HG03520 (cell line): Measurements from ENCODE around the gene KIF4B.
"Not testable (repeated sequence)": the region's sequence is repeated elsewhere in the genome, so short reads cannot be mapped to it uniquely, and the experiment has no call there.

ENCODE experiments used
- ATAC-seq: cut with Tn5 transposase; IDR thresholded peaks from one replicate; pipeline ENCODE4 v1.9.1; 2021; ENCODE audit warnings: mild to moderate bottlenecking, moderate library complexity; ENCODE audit not compliant: unreplicated experiment

The KIF4B gene

DNA sequence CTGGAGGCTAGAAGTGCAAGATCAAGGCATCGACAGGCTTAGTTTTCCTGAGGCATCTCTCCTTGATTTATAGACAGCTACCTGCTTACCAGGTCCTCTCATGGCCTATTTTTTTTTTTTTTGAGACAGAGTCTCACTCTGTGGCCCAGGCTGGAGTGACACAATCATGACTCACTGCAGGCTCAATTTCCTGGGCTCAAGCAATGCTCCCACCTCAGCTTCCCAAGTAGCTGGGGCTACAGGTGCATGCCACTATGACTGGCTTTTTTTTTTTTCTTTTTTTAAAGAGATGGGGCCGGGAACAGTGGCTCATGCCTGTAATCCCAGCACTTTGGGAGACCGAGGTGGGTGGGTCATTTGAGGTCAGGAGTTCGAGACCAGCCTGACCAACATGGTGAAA lies 10.8 kb upstream of the KIF4B start:
- ATAC-seq: not testable (repeated sequence)

DNA sequence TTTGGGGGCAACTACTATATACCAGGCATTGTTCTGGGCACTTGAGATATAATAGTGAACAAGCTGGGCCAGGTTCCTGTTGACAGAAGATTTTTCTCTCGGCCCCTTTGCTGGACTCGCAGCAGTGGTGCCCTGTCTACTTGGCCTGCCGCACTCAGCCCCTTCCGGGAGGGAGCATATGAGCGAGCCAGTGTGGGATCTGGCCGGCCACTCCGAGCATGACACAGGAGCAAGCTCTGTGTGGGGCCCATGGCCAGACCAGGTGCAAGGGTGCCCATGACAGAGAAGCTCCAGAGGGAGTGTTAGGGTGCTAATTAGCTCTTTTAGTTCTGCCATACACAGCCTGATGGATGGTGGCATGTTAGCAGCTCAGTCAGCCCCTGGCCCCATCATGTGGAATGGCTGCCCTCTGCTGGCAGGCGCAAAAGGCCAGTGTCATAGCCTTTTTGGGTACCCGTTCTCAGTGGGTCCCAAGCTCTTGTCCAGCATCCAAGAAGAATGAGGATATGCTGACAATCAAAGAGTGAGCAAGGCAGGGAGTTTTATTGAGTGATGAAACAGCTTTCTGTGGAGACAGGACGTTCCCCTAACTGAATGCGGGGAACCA lies 9.3 kb upstream of the KIF4B start:
- no peak for ATAC-seq

DNA sequence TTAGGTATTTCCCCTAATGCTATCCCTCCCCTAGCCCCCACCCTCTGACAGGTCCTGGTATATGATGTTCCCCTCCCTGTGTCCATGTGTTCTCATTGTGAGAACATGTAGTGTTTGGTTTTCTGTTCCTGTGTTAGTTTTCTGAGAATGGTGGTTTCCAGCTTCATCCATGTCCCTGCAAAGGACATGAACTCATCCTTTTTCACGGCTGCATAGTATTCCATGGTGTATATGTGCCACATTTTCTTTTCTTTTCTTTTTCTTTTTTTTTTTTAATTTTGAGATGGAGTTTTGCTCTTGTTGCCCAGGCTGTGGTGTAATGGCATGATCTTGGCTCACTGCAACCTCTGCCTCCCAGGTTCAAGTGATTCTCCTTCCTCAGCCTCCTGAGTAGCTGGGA lies 7.3 kb upstream of the KIF4B start:
- not testable (repeated sequence) for ATAC-seq

DNA sequence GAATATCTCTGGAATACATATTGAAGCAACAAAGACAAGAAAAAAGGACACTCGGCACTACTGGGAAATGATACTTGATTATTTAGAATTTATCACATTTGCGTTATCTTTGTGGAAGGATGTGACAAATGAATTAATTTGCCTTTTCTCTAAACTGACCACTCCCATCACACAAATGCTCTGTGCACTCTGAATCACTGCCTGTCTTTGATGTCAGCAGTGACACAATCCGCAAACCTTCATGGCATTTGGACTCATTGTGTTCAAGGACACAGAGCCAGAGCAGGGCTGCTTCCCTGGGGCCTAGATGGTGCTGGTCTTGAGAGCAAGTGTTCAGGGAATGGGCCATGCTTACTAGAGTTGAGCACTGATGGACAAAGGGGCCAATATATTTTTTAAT lies 4.9 kb upstream of the KIF4B start:
- no peak for ATAC-seq

DNA sequence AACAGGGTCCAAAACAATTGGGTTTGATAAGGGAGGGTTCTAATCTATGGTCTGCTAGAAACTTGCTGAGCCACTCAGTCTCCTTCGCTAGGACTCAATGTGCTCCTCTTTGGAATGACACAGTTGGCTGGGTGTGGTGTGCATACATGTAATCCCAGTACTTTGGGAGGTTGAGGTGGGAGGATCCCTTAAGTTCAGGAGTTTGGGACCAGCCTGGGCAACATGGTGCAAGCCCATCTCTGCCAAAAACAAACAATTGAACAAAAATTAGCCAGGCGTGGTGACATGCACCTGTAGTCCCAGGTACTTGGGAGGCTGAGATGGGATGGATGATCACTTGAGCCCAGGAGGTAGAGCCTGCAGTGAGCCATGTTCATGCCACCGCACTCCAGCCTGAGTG lies 2.7 kb upstream of the KIF4B start:
- ATAC-seq: no peak

DNA sequence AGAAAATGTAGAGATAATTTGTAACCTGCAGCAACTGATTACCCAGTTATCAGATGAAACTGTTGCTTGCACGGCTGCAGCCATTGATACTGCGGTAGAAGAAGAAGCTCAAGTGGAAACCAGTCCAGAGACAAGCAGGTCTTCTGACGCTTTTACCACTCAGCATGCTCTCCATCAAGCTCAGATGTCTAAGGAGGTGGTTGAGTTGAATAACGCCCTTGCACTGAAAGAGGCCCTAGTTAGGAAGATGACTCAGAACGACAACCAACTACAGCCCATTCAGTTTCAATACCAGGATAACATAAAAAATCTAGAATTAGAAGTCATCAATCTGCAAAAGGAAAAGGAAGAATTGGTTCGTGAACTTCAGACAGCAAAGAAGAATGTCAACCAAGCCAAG lies 1.7 kb downstream of the KIF4B start:
- ATAC-seq: no peak

DNA sequence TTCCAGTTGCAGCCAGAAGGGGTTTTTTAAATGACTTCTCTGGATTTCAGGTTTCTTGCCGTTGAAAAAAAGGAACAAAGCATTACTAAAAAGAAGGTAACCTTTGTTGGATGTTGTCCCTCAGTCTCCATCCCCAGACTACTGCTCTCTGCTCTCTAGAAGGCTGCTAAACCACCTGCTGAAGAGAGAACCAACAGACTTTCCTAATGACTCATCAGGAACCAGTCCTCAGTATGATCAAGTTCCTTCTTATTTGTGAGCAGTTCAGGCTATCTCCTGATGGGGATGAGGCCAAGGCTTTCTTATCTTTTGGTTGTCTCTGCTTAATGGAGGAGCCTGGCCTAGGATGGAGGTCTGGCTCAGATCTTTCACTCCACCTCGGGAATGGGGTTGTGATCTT lies 4.1 kb downstream of the KIF4B start:
- ATAC-seq: peak; percentile 96

DNA sequence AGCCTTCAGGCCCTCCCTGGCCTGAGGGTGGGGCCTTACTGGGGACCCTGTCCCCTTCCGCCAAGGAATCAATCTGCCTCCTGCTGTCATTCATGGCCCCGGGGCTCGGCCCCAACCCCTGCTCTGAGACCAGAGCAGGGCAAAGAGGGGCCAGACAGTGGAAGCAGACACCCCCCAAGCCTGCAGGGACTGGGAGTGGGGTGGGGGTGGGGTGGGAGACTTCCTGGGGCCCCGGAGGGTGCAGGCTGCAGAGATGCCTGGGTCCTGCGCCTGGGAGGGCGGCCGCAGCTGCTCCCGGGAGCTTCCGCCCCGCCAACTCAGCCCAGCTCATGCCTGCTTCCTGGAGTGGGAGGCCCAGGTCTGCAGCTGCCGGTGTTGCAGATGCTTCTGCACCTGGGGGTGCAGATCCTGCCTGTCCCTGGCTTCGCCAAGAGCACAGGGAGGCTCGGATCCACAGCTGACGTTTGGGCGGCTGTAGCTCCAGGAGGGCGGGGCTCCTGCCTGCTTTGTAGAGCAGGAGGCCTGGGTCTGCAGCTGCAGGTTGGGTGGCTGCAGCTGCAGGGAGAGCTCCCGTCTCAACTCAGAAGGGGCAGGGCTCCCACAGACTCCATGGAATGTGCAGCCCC lies 6.2 kb downstream of the KIF4B start:
- no peak for ATAC-seq

DNA sequence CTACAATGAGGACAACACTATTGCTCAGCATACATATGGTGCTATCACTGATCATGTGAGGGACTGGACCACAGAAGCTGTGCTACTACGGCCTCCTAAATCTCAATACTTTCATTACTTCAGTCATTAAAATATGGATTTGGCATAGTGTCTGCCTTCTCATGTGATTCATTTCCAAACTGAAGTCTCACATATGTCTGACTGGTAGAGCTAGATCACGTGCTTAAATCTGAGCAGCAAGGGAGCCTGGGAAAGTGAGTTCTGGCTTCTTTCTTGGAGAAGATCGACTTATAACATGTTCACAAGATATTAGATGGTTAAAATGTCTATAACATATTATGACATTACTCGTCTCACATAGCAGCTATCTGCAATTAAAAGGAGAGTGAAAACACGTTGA lies 8.3 kb downstream of the KIF4B start:
- no peak for ATAC-seq

DNA sequence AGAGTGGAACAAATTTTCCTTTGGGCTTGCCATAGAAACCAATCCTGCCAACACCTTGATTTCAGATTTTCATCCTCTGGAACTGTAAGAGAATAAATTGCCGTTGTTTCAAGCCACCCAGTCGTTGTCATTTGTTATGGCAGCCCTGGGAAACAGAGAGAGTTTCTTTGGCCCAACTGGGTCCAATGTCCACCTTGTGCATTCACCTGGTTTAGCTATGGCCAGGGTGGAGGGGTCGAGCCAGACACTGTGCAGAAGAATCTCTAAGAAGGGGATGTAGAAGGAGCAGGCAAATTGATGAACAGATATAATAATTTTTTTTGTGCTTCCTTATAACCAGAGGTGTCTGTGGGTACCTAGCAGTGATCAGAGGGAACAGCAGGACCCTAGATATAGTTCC lies 9.8 kb downstream of the KIF4B start:
- ATAC-seq: no peak

DNA sequence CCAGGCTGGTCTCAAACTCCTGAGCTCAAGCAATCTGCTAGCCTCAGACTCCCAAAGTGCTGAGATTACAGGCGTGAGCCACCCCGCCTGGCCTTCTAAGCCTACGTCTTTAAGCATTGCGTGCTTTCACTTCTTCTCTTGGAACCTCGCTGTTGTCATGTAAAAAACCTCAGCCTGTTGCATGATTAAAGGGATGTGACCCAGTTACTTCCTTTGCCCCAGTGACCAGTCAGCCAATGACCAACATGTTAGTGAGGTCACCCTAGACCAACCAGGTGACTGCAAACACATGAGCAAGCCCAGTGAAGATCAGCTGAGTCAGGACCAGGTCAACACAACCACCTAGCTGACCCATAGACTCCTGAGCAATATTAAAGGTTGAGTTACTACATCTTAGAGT lies 10.5 kb downstream of the KIF4B start:
- ATAC-seq: peak; percentile 40

DNA sequence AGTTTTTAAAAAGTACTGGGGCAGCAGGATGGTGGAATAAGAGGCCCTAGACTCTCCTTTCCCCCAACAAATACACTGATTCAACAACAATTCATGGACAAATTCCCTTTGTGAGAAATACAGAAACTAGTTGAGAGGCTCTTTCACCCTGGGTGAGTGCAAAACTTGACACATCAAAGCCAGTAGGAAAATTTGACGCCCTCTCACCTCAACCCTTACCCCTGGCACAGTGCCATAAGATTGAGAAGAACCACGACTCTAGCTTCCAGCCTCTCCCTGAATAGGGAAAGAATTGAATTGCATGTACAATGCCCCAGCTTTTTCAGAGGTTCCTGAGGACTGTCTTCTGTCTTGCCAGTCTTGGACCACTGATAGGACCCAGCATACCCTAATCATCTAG lies 12.3 kb downstream of the KIF4B start:
- ATAC-seq: no peak

DNA sequence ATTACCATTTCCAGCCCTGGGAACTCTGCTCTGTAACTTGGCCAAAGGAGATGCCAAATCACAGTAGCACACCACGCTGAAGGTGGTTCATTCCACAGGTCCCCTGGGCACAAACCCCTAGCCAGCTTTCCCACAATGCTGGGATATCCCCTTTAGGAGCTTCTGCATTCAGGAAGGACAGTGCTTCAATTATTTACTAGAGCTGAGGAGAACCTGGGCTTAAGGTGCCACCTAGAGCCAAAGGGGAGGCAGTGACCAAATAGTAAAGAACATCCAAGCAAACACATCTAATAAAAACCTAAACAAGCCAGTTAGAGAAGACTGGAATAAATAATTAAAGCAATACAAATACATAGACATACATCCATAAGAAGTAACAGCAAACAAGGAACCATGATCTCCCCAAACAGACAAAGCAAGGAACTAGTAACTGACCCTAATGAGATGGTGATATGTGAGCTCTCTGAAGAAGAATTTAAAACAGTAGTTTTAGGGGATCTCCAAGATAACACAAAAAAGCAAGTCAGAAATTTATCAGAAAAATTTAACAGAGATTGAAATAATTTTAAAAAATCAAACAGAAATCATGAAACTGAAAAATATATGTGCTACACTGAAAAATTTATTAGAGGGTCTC lies 14.6 kb downstream of the KIF4B start:
- no peak for ATAC-seq

DNA sequence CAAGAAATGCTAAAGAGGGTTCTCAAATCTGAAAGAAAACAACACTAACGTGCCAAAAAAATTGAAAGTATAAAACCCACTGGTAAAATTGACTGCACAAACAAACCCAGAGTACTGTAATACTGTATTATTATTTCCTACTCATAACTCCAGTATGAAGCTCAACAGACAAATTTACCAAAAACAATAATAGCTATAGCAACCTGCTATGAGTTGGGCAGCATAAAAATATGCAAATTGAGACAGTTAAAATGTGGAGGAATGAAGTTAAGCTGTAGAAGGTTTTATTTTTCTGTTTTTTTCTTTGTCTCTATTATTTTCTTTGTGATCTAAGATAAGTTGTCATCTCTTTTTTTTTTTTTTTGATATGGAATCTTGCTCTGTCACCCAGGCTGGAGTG lies 15.7 kb downstream of the KIF4B start:
- no peak for ATAC-seq

DNA sequence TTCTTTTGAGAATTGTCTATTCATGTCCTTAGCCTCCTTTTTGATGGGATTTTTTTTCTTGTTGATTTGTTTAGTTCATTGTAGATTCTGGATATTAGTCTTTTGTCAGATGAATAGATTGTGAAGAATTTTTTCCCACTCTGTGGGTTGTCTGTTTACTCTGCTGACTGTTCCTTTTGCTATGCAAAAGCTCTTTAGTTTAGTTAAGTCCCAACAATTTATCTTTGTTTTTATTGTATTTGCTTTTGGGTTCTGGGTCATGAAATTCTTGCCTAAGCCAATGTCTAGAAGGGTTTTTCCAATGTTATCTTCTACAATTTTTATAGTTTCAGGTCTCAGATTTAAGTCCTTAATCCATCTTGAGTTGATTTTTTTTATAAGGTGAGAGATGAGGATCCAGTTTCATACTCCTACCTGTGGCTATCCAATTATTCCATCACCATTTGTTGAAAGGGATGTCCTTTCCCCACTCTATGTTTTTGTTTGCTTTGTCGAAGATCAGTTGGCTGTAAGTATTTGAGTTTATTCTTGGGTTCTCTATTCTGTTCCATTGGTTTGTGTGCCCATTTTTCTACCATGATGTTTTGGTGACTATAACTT lies 20.7 kb downstream of the KIF4B start:
- ATAC-seq: not testable (repeated sequence)

DNA sequence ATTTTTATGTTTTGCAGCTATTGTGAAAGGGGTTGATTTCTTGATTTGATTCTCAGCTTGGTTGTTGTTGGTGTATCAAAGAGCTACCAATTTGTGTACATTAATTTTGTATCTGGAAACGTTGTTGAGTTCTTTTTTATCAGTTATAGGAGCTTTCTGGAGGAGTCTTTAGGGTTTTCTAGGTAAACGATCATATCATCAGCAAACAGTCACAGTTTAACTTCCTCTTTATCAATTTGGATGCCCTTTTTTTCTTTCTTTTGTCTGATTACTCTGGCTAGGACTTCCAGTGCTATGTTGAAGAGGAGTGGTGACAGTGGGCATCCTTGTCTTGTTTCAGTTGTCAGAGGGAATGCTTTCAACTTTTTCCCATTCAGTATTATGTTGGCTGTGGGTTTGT lies 21.5 kb downstream of the KIF4B start:
- not testable (repeated sequence) for ATAC-seq

DNA sequence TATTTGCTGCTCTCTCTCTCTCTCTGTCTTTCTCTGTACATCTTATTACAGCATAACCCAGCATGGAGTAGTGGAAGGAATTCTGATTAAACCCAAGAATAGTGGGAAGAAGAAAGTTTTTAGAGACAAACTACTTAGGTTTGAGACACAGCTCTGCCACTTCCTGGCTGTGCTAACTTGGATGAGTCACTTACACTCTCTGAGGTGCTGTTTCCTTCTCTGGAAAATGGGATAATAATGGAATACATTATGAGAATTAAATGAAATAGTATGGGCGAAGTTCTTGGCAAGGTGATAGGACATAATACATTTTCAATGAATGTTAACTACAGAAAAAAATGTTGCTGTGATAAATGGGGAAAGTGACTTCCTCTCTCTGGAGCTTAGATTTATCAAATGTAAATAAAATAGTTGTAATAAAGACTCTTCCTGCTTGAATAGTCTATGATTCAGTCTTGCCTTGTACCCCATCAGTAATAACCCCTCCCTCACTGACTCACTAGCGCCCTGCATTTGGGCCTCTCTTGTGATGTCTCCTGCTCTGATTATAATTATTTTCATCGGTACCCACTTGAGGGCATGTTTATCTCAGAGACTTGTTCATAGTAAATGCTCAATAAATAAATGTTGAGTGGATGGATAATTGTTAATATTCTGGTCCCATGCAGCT lies 27.6 kb downstream of the KIF4B start:
- no peak for ATAC-seq

DNA sequence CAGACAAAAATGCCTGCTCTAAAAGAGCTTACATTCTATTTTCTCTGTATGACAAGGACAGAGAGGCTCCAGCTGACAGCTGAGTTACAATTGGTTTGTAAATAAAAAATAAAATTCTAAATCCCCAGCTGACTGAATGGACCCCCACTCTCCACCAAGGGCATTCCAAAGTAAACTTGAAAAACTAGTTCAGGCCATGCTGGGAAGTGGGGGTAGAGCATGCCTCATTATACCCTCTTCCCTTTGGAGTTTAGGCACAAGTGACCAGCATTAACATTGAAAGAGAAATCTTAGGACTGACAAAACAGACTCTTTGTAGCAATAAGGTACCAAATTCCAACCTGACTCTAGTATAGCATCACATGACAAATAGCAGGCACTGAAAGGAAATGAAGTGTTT lies 31.0 kb downstream of the KIF4B start:
- no peak for ATAC-seq

DNA sequence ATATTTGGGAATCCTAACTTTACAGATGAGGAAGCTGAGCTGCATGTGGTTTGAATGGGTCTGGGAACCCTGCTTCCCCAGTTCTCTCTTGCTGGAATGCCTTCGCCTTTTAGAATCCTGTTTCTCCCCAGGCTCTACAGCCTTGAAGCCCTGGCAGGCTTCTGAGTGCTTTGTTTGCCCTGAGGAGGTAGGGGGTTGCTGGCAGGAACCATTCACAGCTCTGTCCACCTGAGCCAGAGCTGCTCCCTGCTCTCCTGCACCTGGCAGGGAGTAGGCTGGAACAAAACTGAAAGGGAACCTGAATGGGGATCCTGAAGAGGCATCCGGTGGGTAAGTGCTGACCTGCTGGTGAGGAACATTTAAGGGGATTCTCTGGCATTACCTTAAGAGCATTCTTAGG lies 33.0 kb downstream of the KIF4B start:
- no peak for ATAC-seq

DNA sequence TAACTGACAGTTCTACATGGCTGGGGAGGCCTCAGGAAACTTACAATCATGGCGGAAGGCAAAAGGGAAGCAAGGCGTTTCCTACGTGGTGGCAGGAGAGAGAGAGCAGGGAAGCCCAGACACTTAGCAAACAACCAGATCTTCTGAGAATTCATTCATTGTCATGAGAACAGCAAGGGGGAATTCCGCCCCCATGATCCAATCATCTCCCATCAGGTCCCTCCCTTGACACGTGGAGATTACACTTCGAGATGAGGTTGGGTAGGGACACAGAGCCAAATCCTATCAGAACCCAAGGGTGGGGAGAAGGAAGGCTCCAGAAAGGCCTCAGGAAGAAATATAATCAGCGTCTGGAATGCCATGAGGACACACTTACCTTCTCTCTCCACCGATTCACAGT lies 34.3 kb downstream of the KIF4B start:
- ATAC-seq: no peak

DNA sequence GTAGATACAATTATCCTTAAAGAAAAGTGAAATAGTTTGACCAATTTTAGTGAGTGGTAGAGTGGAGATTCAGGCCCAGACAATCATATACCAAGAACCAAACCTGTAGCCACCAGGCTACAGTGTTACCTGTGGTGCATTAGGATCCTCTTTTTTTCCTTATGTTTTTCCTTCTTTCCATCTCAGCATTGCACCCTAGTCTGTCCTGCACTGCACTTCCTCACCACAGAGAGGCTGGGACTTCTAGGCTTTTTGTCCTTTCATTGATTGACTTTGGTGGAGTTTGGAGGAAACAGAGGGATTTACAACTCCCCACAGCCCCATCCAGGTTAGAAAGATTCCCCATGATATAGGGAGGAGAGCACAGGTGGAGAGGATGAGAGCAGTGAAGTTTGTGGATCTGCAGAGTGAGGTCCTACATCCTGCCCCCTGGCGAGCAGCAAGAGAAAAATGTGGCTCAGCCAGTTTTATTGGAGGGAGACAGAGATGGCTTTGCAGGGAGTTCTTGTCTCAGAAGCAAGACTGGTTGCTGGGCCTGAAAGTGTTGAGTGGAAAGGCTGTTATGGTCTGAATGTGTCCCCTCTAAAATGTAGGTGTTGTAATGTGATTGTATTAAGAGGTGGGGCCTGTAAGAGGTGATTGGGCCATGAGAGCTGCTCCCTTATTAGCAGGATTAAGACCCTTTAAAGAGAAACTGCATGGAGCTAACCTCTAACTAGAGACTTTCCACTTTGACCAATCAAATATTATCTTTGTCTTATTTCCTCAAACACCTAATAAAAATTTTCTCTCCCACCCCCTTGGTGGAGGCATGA lies 36.2 kb downstream of the KIF4B start:
- no peak for ATAC-seq
